Esophagus muscularis mucosa (tissue), 4 donors: Measurements from ENCODE around the gene PTPRT. TPM values are rescaled to one million over a fixed set of nuclear protein-coding genes. Genes with fewer than 3 reads are reported as not detected.

Experiments
- DNase-seq: peaks from one replicate; pipeline ENCODE4 v3.0.0-alpha.2; 2017; ENCODE audit errors: extremely low spot score
- H3K27ac ChIP-seq, 4 donors: fragments of 200-600 bp; sonication (generic); replicated peaks in 1 of 4; 1 replicate in 3 of 4; 2 replicates in 1 of 4; pipeline ENCODE4 v1.5.1; 2016 to 2019; ENCODE audit warnings: mild to moderate bottlenecking in 1 of 4
- H3K27me3 ChIP-seq, 4 donors: fragments of 200-600 bp; sonication (generic); one replicate each; pipeline versions ENCODE4 v1.5.1 to v1.6.0; 2016 to 2019
- H3K36me3 ChIP-seq, 4 donors: fragments of 200-600 bp; sonication (generic); one replicate each; pipeline ENCODE4 v1.5.1; 2016 to 2019
- H3K4me1 ChIP-seq, 4 donors: fragments of 200-600 bp; sonication (generic); one replicate each; pipeline ENCODE4 v1.5.1; 2016 to 2019
- H3K4me3 ChIP-seq, 4 donors: fragments of 200-600 bp; sonication (generic); 1 replicate in 2 of 4; 2 replicates in 2 of 4; pipeline ENCODE4 v1.5.1; 2016 to 2019; ENCODE audit warnings: mild to moderate bottlenecking in 4 of 4, moderate library complexity in 1 of 4
- H3K9me3 ChIP-seq, 4 donors: fragments of 200-600 bp; sonication (generic); 1 replicate in 3 of 4; 2 replicates in 1 of 4; pipeline ENCODE4 v1.5.1; 2016 to 2019
- CTCF ChIP-seq, 3 experiments: fragments of 200-600 bp in 2 of 3; fragments of 450-650 bp in 1 of 3; sonication (generic) in 2 of 3; IDR thresholded peaks; one replicate each; pipeline ENCODE4 v1.5.1; 2017 to 2019; ENCODE audit warnings: antibody characterized with exemption in 3 of 3, mild to moderate bottlenecking in 2 of 3, moderate library complexity in 1 of 3
- EP300 ChIP-seq: sonication (generic); formaldehyde crosslinking; IDR thresholded peaks from one replicate; pipeline ENCODE4 v1.6.1; 2017; ENCODE audit warnings: antibody characterized with exemption
- POLR2A ChIP-seq: fragments of 450-650 bp; IDR thresholded peaks from one replicate; pipeline ENCODE4 v1.6.1; 2017; ENCODE audit warnings: antibody characterized with exemption, moderate library complexity, mild to moderate bottlenecking, low read depth
- POLR2AphosphoS5 ChIP-seq, 2 donors: sonication (generic); formaldehyde crosslinking; IDR thresholded peaks; one replicate each; pipeline ENCODE4 v1.6.1; 2017; ENCODE audit warnings: antibody characterized with exemption in 2 of 2
- WGBS: methylation state at CpG from one replicate; pipeline ENCODE4 v1.1.5; 2018; 5-methylcytosine and 5-hydroxymethylcytosine counted together
- intact Hi-C: fragments of 100-400 bp; cut with DNase I; formaldehyde crosslinking; loops from one replicate; pipeline ENCODE4 v1.15.1; 2023
- total RNA-seq, 4 donors: library from RNA; depleted of rRNA; stranded (reverse); fragments of >200 nt; gene quantifications; one replicate each; pipeline versions ENCODE4 v1.1.0 to v1.2.1, GENCODE V29; 2016

The PTPRT gene
- total RNA-seq, 4 donors from 2014 or later, result 0.06 to 0.39 TPM; not detected in 2

- DNase-seq, result no peak
- intact Hi-C loops, result no loop called here
- Histone ChIP-seq H3K4me1 (no peaks in the 10 kb centered on the region), H3K36me3 (no peaks in the 10 kb centered on the region), H3K27me3 (no peaks in the 10 kb centered on the region), H3K27ac (no peak overlapping the region), H3K4me3 (no peak overlapping the region), H3K9me3 (no peaks in the 10 kb centered on the region)
- no peak for TF ChIP-seq CTCF (IDR thresholded peaks at IDR 0.05)
- TF ChIP-seq POLR2AphosphoS5 (IDR thresholded peaks at IDR 0.05), result no peak
- no peak for TF ChIP-seq POLR2A
- TF ChIP-seq EP300, result no peak
- 66% methylated on average over 6 of the region's 6 CpGs for WGBS
These were observed 715.1 kb downstream of the PTPRT start for GRCh38 chr20:42474646-42475045.

DNA sequence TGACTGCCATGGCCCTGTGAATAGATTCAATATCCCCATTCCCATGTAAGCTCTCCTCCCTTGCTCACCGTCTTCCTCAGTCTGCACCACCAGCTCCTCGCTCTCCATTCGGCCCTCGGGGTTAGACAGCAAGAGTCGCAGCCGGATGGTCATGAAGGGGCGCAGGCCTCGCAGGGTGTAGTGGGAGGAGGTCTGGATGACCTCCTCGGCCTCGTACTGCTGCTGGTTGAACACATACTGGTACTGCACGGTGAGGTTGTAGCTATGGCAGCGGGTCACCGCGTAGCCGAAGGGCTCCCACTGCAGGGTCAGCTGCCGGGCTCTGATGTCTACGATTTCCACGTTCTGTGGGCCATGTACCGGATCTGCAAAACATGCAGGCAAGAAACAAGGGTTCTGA is 717.5 kb downstream of the PTPRT start:
- H3K27me3 ChIP-seq, result no peaks in the 10 kb centered on the region
- no peak for DNase-seq
- H3K27ac ChIP-seq, result no peak overlapping the region
- intact Hi-C loops, result no loop called here
- no peak overlapping the region for H3K4me3 ChIP-seq
- 91% methylated on average over 18 of the region's 19 CpGs for WGBS
- H3K36me3 ChIP-seq, result no peaks in the 10 kb centered on the region
- TF ChIP-seq CTCF (IDR thresholded peaks at IDR 0.05) (no peak), POLR2AphosphoS5 (IDR thresholded peaks at IDR 0.05) (no peak), POLR2A (no peak), EP300 (no peak)
- no peaks in the 10 kb centered on the region for H3K9me3 ChIP-seq
- no peaks in the 10 kb centered on the region for H3K4me1 ChIP-seq

DNA sequence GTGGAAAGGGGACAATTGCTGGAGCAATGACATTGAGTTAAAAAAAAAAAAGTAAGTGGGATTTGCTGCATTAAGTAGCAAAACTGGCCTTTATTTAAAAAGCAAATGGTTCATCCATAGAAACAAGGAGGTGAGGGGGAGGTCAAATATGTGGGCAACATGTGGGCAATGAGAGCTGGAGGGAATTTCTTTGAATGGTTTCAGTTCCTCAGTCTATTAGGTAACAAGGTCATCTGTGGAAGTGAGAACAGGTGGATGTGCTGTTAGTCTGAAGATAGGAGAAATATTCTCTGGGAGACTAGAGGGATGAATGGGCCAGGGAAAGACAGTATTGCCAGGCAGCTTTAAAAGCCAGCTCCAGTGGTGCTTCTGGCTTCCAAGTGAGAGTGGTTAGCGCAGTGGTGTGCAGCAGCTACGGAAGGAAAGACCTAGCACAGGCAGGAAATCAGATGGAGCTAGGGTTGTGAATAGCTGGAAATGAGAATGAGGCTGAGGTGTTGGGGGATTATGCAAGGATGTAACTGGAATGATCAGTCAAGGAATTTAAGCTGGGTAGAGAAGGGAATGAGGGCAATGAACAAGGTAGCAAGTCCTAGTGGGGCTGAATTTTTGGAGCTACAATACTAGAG is 727.6 kb downstream of the PTPRT start:
- H3K27me3 ChIP-seq, result peaks cover 0 to 8% (median 0%) of the 10 kb centered on the region in 4 donors
- no peak overlapping the region for H3K27ac ChIP-seq
- DNase-seq, result no peak
- 59% methylated on average over 2 of the region's 2 CpGs for WGBS
- TF ChIP-seq CTCF (IDR thresholded peaks at IDR 0.05) (no peak), EP300 (no peak), POLR2A (no peak), POLR2AphosphoS5 (IDR thresholded peaks at IDR 0.05) (no peak)
- no peaks in the 10 kb centered on the region for H3K36me3 ChIP-seq
- intact Hi-C loops, result no loop called here
- H3K4me1 ChIP-seq, result no peaks in the 10 kb centered on the region
- H3K4me3 ChIP-seq, result no peak overlapping the region
- no peaks in the 10 kb centered on the region for H3K9me3 ChIP-seq

- Histone ChIP-seq H3K4me3 (no peak overlapping the region), H3K36me3 (no peaks in the 10 kb centered on the region), H3K4me1 (no peaks in the 10 kb centered on the region), H3K27me3 (peaks cover 0 to 8% (median 0%) of the 10 kb centered on the region in 4 donors), H3K27ac (no peak overlapping the region), H3K9me3 (no peaks in the 10 kb centered on the region)
- WGBS, result 65% methylated on average over 2 of the region's 2 CpGs
- intact Hi-C loops, result no loop called here
- DNase-seq, result no peak
- TF ChIP-seq EP300 (no peak), CTCF (IDR thresholded peaks at IDR 0.05) (no peak), POLR2AphosphoS5 (IDR thresholded peaks at IDR 0.05) (no peak), POLR2A (no peak)
These were observed 728.4 kb downstream of the PTPRT start for GRCh38 chr20:42461291-42461690.

DNA sequence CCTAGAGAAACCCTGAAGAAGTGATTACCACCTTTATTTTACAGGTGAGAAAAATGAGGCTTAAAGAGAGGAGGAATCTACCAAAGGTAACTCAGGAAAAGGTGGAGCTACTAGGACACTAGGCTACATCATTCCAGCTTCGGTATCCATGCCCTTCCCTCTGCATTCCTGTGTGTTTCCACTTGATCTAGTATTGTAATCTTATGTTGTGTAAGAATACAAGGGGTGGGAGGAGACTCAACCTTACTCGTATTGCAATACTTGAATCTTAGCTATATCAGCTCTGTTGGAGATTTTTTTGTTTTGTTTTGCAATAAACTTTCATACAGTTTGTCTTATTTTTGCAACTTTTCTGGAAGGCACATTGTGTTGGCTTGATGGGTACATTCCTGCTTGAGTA is 742.4 kb downstream of the PTPRT start:
- WGBS, result 78% methylated on average over 2 of the region's 2 CpGs
- Histone ChIP-seq H3K36me3 (no peaks in the 10 kb centered on the region), H3K27ac (no peak overlapping the region), H3K27me3 (no peaks in the 10 kb centered on the region), H3K4me3 (no peak overlapping the region), H3K4me1 (no peaks in the 10 kb centered on the region), H3K9me3 (no peaks in the 10 kb centered on the region)
- no peak for TF ChIP-seq EP300
- TF ChIP-seq CTCF (IDR thresholded peaks at IDR 0.05), result no peak
- no peak for TF ChIP-seq POLR2AphosphoS5 (IDR thresholded peaks at IDR 0.05)
- TF ChIP-seq POLR2A, result no peak
- intact Hi-C loops, result no loop called here
- no peak for DNase-seq
